K562 (cell line): ENCODE measurements around the gene BSCL2. TPM values are rescaled to one million over a fixed set of nuclear protein-coding genes. Genes with fewer than 3 reads are reported as not detected.

ENCODE experiments used
- CTBP1 ChIP-seq: fragments of 450-650 bp; IDR thresholded peaks from 2 replicates; pipeline ENCODE4 v1.6.1; 2016; ENCODE audit warnings: borderline replicate concordance
- E2F1 ChIP-seq: sonication (generic); formaldehyde crosslinking; IDR thresholded peaks from 2 replicates; pipeline ENCODE4 v1.8.1; 2023; ENCODE audit warnings: mild to moderate bottlenecking, missing genetic modification reagents, moderate library complexity
- EP400 ChIP-seq: fragments of 450-650 bp; IDR thresholded peaks from 2 replicates; pipeline ENCODE4 v1.6.1; 2017; ENCODE audit warnings: antibody characterized with exemption, mild to moderate bottlenecking, moderate library complexity
- GTF2F1 ChIP-seq: IDR thresholded peaks from 2 replicates; pipeline ENCODE4 v1.6.1; 2011; ENCODE audit warnings: low read depth, low read length, improper control_type of control experiment
- JUND ChIP-seq, 2 experiments: IDR thresholded peaks; 2 replicates in 1 of 2; 3 replicates in 1 of 2; pipeline ENCODE4 v1.6.1; 2011; ENCODE audit warnings: borderline replicate concordance in 2 of 2, low read depth in 2 of 2, low read length in 2 of 2, improper control_type of control experiment in 1 of 2, missing biosample characterization in 1 of 2, missing genetic modification characterization in 1 of 2, missing genetic modification reagents in 1 of 2
- KLF13 ChIP-seq: fragments of 450-650 bp; IDR thresholded peaks from 2 replicates; pipeline ENCODE4 v1.6.1; 2016; ENCODE audit warnings: missing genetic modification characterization, low read depth, mild to moderate bottlenecking, missing compliant biosample characterization, moderate library complexity, borderline replicate concordance
- MLLT1 ChIP-seq, 2 experiments: fragments of 450-650 bp; IDR thresholded peaks; 2 replicates each; pipeline ENCODE4 v1.6.1; 2016
- NR4A1 ChIP-seq, 2 experiments: fragments of 250-450 bp in 1 of 2; fragments of 450-650 bp in 1 of 2; sonication (Bioruptor Pico) in 1 of 2; IDR thresholded peaks; 2 replicates each; pipeline versions ENCODE4 v1.4.0 to v1.6.1; 2016 to 2020; ENCODE audit warnings: mild to moderate bottlenecking in 2 of 2, missing compliant biosample characterization in 1 of 2, missing genetic modification characterization in 1 of 2, moderate library complexity in 1 of 2
- NRF1 ChIP-seq, 2 experiments: fragments of 450-650 bp; IDR thresholded peaks in 1 of 2; conservative IDR thresholded peaks in 1 of 2; 2 replicates each; pipeline ENCODE4 v1.6.1; 2014; ENCODE audit warnings: mild to moderate bottlenecking in 2 of 2
- PREB ChIP-seq: sonication (generic); formaldehyde crosslinking; IDR thresholded peaks from 2 replicates; pipeline ENCODE4 v1.8.1; 2023; ENCODE audit warnings: mild to moderate bottlenecking, missing genetic modification reagents
- RFX1 ChIP-seq: fragments of 450-650 bp; IDR thresholded peaks from 2 replicates; pipeline ENCODE4 v1.6.1; 2016; ENCODE audit warnings: mild to moderate bottlenecking, moderate library complexity
- SIX5 ChIP-seq, 2 experiments: IDR thresholded peaks; 2 replicates each; pipeline ENCODE4 v1.6.1; 2011; ENCODE audit warnings: low read length in 2 of 2, borderline replicate concordance in 1 of 2, low read depth in 1 of 2, mild to moderate bottlenecking in 1 of 2, moderate library complexity in 1 of 2; ENCODE audit not compliant: insufficient read depth in 1 of 2
- TOE1 ChIP-seq, 2 experiments: fragments of 450-650 bp in 1 of 2; sonication (generic) in 1 of 2; formaldehyde crosslinking in 1 of 2; IDR thresholded peaks; 2 replicates each; pipeline versions ENCODE4 v1.7.1 to v1.8.0; 2016 to 2022; ENCODE audit warnings: borderline replicate concordance in 2 of 2, mild to moderate bottlenecking in 2 of 2, antibody characterized with exemption in 1 of 2, inconsistent platforms in 1 of 2, low read depth in 1 of 2, missing genetic modification reagents in 1 of 2, moderate library complexity in 1 of 2
- ZBTB8A ChIP-seq: fragments of 450-650 bp; IDR thresholded peaks from 2 replicates; pipeline ENCODE4 v1.6.1; 2018; ENCODE audit warnings: mild to moderate bottlenecking, moderate library complexity; ENCODE audit not compliant: partially characterized antibody
- ZNF133 ChIP-seq: fragments of 250-450 bp; sonication (Bioruptor Pico); IDR thresholded peaks from 2 replicates; pipeline ENCODE4 v1.4.0; 2020; ENCODE audit warnings: mild to moderate bottlenecking
- ZNF431 ChIP-seq: sonication (generic); formaldehyde crosslinking; IDR thresholded peaks from 2 replicates; pipeline ENCODE4 v1.8.0; 2022; ENCODE audit warnings: mild to moderate bottlenecking, missing genetic modification reagents
- polyA plus RNA-seq, 8 experiments: library from polyadenylated mRNA; depleted of rRNA in 4 of 8; stranded (reverse) in 5 of 8; unstranded in 3 of 8; fragments of >200 nt; fragmentation: Nextera tagmentation in 2 of 8; fragmentation: Illumina TruSeq in 1 of 8; extraction: Ambion mirVana in 2 of 8; extraction: Trizol in 1 of 8; gene quantifications; 2 replicates each; pipeline versions ENCODE4 v1.2.1 to v1.2.3, GENCODE V29; 2011 to 2014; ENCODE audit warnings: inconsistent platforms in 1 of 8, missing spikeins in 1 of 8
- total RNA-seq, 7 experiments: library from RNA; depleted of rRNA in 6 of 7; stranded (reverse); fragments of >200 nt in 6 of 7; fragmentation: Illumina TruSeq in 2 of 7; extraction: Trizol in 2 of 7; gene quantifications; 2 replicates each; pipeline versions ENCODE4 v1.2.1 to v1.2.3, GENCODE V29; 2011 to 2021; ENCODE audit warnings: low replicate concordance in 1 of 7
- TF ChIP-seq, protein P1 (sequence below), 2 experiments: IDR thresholded peaks in 1 of 2; conservative IDR thresholded peaks in 1 of 2; 2 replicates each; pipeline ENCODE4 v1.6.1; 2016; ENCODE audit warnings: low read depth in 2 of 2, mild to moderate bottlenecking in 1 of 2, missing compliant biosample characterization in 1 of 2, missing genetic modification characterization in 1 of 2, moderate library complexity in 1 of 2

Gene BSCL2
- total and polyA plus RNA-seq, 9 of the 15 experiments (the other 6 are each of a cell fraction or from before 2014, with no cell fraction given), result 18.9 to 51.7 (median 35.2) TPM

DNA sequence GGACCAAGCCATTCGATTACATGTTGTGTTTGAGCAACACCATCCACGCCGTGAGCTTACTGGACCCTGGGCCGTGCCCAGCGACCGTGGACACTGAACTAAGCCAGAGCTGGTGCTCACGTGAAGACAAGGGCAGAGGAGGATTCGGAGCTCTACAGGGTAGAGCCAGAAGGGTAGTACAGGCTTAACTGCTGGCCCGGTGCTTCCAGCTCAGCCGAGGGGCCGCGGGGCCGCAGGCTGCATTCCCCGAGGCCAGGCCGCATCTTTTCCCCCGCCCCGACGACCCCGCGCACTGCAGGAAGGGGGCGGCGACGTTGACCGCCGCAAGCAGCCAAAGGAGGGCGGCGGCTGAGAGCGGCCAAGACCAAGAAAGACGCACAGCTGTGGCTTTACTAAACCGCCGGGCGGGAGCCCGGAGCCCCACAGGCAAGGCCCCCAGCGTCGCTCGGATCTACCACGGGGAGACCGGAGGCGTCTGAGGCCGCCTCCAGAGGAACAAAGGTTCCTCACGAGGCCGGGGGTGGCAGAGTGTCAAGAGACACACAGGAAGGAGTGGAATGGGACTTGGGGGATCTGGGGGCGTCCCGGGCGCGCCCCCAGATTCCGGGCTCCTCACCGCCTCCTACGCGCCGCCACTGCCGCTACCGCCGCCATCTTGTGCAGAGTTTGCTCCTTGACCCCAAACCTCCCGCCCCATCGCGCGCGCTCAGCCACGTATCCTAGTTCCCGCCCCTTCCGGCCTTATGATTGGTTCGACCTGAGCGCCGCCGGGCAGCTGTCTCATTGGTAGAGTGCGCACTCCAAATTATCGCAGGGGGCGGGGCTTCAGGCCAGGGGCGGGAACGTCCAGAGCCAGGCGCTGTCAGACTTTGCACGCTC lies 61.0 kb downstream of the BSCL2 start, which contains the start of gene GANAB (continued):
- TF ChIP-seq MLLT1 (IDR thresholded peaks at IDR 0.05), result no peak
- no peak for TF ChIP-seq JUND (IDR thresholded peaks at IDR 0.05; ENCODE audit: borderline replicate concordance, low read depth, low read length)
- TF ChIP-seq JUND (tag; IDR thresholded peaks at IDR 0.05; ENCODE audit: borderline replicate concordance, low read depth, low read length), result peak; percentile 14; the same call in 1 of the 3 replicates
- no peak for TF ChIP-seq NR4A1 (CRISPR knock-in tag; IDR thresholded peaks at IDR 0.05)
- TF ChIP-seq NR4A1 (tag; IDR thresholded peaks at IDR 0.05), result 0 out of 2 replicates have a peak, but pooled peaks have one; percentile 57
- no peak for TF ChIP-seq ZNF133 (CRISPR knock-in tag)
- TF ChIP-seq ZBTB8A, result no peak
- TF ChIP-seq, protein P1, sequence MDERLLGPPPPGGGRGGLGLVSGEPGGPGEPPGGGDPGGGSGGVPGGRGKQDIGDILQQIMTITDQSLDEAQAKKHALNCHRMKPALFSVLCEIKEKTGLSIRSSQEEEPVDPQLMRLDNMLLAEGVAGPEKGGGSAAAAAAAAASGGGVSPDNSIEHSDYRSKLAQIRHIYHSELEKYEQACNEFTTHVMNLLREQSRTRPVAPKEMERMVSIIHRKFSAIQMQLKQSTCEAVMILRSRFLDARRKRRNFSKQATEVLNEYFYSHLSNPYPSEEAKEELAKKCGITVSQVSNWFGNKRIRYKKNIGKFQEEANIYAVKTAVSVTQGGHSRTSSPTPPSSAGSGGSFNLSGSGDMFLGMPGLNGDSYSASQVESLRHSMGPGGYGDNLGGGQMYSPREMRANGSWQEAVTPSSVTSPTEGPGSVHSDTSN (CRISPR knock-in tag; IDR thresholded peaks at IDR 0.05; ENCODE audit: low read depth), result 0 out of 2 replicates have a peak, but pooled peaks have one; percentile 16
- TF ChIP-seq, protein P1 (tag; conservative IDR thresholded peaks at IDR 0.05; ENCODE audit: low read depth), result no peak
- no peak for TF ChIP-seq KLF13
- TF ChIP-seq NRF1 (conservative IDR thresholded peaks at IDR 0.05 in 1 of 2, IDR thresholded peaks at IDR 0.05 in 1 of 2), result peak; percentile 82 to 85
- TF ChIP-seq CTBP1, result no peak; the same call in 1 of the 2 replicates
- no peak for TF ChIP-seq RFX1
- TF ChIP-seq E2F1, result peak; percentile 93
- TF ChIP-seq ZNF431 (CRISPR knock-in tag), result no peak
- TF ChIP-seq GTF2F1, result no peak
- TF ChIP-seq TOE1 (IDR thresholded peaks at IDR 0.05; ENCODE audit: borderline replicate concordance), result peak; percentile 30; the same call in 1 of the 2 replicates
- 0 out of 2 replicates have a peak, but pooled peaks have one; percentile 13 for TF ChIP-seq TOE1 (CRISPR knock-in tag; IDR thresholded peaks at IDR 0.05; ENCODE audit: borderline replicate concordance, low read depth)
- peak; percentile 88 for TF ChIP-seq EP400
- TF ChIP-seq SIX5 (IDR thresholded peaks at IDR 0.05; ENCODE audit: borderline replicate concordance in 1 of 2, insufficient read depth in 1 of 2, low read depth in 1 of 2, low read length in 2 of 2), result no peak
- TF ChIP-seq PREB (CRISPR knock-in tag), result no peak
